ENCODE measurements around the gene CNTNAP1.
"Not testable (repeated sequence)": the region's sequence is repeated elsewhere in the genome, so short reads cannot be mapped to it uniquely, and the experiment has no call there.

The CNTNAP1 gene

GRCh38 chr17:42655528-42655927, 26.8 kb upstream of the CNTNAP1 start:
- Histone ChIP-seq H3K27me3 (peaks cover 0 to 8% (median 0%) of the 10 kb centered on the region in 11 experiments; a peak in 1 of 22 replicates), H3K9ac (no peak overlapping the region), H3K4me2 (peak overlapping the region in 9 of 11 experiments; percentile 6 to 56 (median 32); a peak in 14 of 22 replicates), H3K36me3 (no peaks in the 10 kb centered on the region), H3K27ac (no peak overlapping the region), H3K9me3 (replicated peaks in 1 of 11) (peaks cover 0 to 8% (median 0%) of the 10 kb centered on the region in 11 experiments; a peak in 3 of 22 replicates), H3K4me3 (no peak overlapping the region), H3K4me1 (peaks cover 10 to 28% (median 21%) of the 10 kb centered on the region in 10 experiments; a peak in 19 of 20 replicates), H4K20me1 (no peaks in the 10 kb centered on the region)
- no peak for TF ChIP-seq Cebpa-rat (IDR thresholded peaks at IDR 0.05)

- Histone ChIP-seq H3K27ac (no peak overlapping the region), H3K4me3 (no peak overlapping the region), H3K4me2 (peak overlapping the region in 5 of 11 experiments; percentile 87 to 100 (median 98); a peak in 3 of 22 replicates)
Measured at GRCh38 chr17:42657824-42658588, 24.3 kb upstream of the CNTNAP1 start.

DNA sequence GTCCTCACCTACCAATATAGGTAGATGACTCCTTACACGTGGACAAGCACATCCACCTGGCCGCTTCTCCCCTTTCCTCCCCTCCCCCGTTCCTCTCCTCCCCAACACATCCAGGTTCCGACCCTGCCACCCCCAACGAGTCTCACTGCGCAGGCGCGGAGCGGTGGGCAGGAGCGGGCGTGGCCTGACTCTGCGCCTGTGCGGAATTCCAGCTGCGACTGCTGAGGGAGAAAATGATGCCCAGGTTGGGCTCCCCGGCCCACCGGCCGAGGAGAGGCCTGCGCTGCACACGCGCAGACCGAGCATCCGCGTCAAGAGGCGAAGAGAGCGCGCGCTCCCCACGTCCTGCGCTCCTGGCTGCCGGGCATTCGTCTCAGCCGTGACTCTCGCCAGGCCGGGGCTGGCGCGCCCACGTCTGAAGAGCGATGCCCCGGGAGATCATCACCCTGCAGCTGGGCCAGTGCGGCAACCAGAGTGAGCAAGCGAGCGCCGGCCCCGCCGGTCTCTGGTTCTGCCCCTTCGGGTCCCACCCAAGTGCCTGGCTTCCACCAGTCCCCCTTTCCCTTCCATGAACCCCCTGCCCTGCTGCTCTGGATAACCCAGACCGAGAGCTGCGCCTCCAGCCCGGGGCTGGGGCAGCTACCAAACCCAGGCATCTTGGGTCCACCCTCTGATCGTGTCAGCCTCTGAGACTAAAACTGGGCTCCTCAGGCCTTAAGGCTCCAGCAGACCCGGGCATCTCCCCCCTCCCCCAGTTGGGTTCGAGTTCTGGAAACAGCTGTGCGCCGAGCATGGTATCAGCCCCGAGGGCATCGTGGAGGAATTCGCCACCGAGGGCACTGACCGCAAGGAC, 23.0 kb upstream of the CNTNAP1 start, which contains the start of gene TUBG2:
TUBG2 (plus strand) TSS at position 206 of the 853 bp plus-strand sequence; CDS start at position 426, 220 bp downstream.
- Histone ChIP-seq H3K27ac (peak within 1 kb of the TSS in 10 of 11 experiments; percentile 1 to 64 (median 48); a peak in 17 of 22 replicates), H3K9ac (peak within 1 kb of the TSS; percentile 66 to 81 (median 76)), H4K20me1 (no peaks in the 10 kb centered on the region), H3K36me3 (peaks cover 4 to 28% (median 14%) of the 10 kb centered on the region in 11 experiments; a peak in 12 of 22 replicates), H3K9me3 (replicated peaks in 1 of 11) (peaks cover 0 to 8% (median 0%) of the 10 kb centered on the region in 11 experiments; a peak in 3 of 22 replicates), H3K4me1 (peaks cover 13 to 28% (median 21%) of the 10 kb centered on the region in 10 experiments; a peak in 19 of 20 replicates), H3K4me2 (peak within 1 kb of the TSS; percentile 87 to 100 (median 98)), H3K4me3 (peak within 1 kb of the TSS; percentile 59 to 87 (median 70)), H3K27me3 (0 out of 22 replicates have a peak, but pooled peaks cover 0 to 1% (median 0%) of the 10 kb centered on the region in 11 experiments)
- no peak for TF ChIP-seq Cebpa-rat (IDR thresholded peaks at IDR 0.05)

More at GRCh38 chr17:42657824-42658588, 24.3 kb upstream of the CNTNAP1 start:
- TF ChIP-seq Cebpa-rat (IDR thresholded peaks at IDR 0.05): no peak
- Histone ChIP-seq H3K9ac (no peak overlapping the region), H3K36me3 (peaks cover 0 to 17% (median 6%) of the 10 kb centered on the region in 11 experiments; a peak in 10 of 22 replicates), H3K27me3 (peaks cover 0 to 8% (median 0%) of the 10 kb centered on the region in 11 experiments; a peak in 1 of 22 replicates), H4K20me1 (no peaks in the 10 kb centered on the region), H3K9me3 (replicated peaks in 1 of 11) (peaks cover 0 to 8% (median 0%) of the 10 kb centered on the region in 11 experiments; a peak in 3 of 22 replicates), H3K4me1 (peaks cover 13 to 28% (median 21%) of the 10 kb centered on the region in 10 experiments; a peak in 19 of 20 replicates)

DNA sequence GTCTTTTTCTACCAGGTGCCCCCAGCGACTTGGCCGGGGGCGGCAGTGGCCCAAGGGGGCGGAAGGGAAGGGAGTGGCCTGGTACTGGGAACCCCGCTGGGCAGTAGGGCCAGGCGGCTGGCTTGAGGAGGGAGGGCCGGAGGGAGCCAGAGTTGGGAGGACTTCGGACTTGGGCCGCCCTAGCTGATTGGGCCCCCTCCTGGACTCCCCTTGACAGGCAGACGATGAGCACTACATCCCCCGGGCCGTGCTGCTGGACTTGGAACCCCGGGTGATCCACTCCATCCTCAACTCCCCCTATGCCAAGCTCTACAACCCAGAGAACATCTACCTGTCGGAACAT, 22.4 kb upstream of the CNTNAP1 start:
- not testable (repeated sequence) for H3K27ac ChIP-seq
- H3K36me3 ChIP-seq: peaks cover 4 to 32% (median 14%) of the 10 kb centered on the region in 11 experiments; a peak in 12 of 22 replicates
- H3K4me3 ChIP-seq: peak overlapping the region in 8 of 10 experiments; percentile 64 to 87 (median 71); a peak in 10 of 20 replicates

DNA sequence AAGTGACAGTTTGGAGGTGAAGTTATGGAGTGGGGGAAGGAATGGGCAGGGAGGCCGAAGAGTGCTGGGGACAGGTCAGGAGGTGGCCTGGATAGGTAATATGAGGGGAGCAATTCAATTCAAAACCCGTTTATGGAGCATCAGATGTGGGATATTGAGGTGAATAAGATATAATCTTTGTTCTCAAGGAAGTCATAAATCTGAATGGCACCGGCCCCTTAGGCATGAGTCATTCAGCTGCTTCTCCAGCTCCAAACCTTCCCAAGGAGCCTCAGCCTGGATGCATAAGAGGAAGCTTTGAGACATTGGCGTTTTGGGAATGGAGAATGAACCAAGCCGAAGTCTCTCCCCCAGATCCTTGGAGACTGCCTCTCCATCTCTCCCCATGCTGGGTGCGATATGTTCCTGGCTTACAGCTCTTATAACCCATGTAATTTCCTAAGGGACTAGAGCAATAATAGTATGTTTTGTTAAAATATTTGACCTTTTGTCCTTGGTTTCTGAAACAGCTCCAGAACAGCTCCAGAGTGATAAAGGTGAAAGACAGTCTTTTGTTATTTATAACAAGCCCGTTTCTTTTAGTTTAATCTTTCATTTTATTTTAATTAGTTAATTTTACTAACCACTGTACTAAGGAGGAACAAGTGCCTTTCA, 21.5 kb upstream of the CNTNAP1 start:
- H3K4me2 ChIP-seq: peak overlapping the region in 5 of 11 experiments; percentile 17 to 68 (median 40); a peak in 7 of 22 replicates
- peaks cover 9 to 41% (median 18%) of the 10 kb centered on the region in 11 experiments; a peak in 19 of 22 replicates for H3K36me3 ChIP-seq
- no peak overlapping the region for H3K9ac ChIP-seq
- no peak overlapping the region for H3K27ac ChIP-seq
- no peak overlapping the region for H3K4me3 ChIP-seq
- H3K4me1 ChIP-seq: peaks cover 12 to 23% (median 16%) of the 10 kb centered on the region in 10 experiments; a peak in 19 of 20 replicates
- H3K9me3 ChIP-seq (replicated peaks in 1 of 11): peaks cover 0 to 8% (median 0%) of the 10 kb centered on the region in 11 experiments; a peak in 3 of 22 replicates
- no peaks in the 10 kb centered on the region for H3K27me3 ChIP-seq
- peaks cover 0 to 4% (median 0%) of the 10 kb centered on the region in 11 experiments; a peak in 1 of 22 replicates for H4K20me1 ChIP-seq
- TF ChIP-seq Cebpa-rat (IDR thresholded peaks at IDR 0.05): no peak

More for the DNA sequence above, 22.4 kb upstream of the CNTNAP1 start:
- H3K9ac ChIP-seq: peak overlapping the region in 3 of 11 experiments; percentile 76 to 79 (median 79); a peak in 5 of 22 replicates
- peak overlapping the region; percentile 87 to 100 (median 98); a peak in 18 of 22 replicates for H3K4me2 ChIP-seq
- H4K20me1 ChIP-seq; H3K27me3 ChIP-seq; H3K9me3 ChIP-seq (replicated peaks in 1 of 11): not testable (repeated sequence)
- H3K4me1 ChIP-seq: peaks cover 13 to 28% (median 21%) of the 10 kb centered on the region in 10 experiments; a peak in 19 of 20 replicates

GRCh38 chr17:42665581-42666001, 16.7 kb upstream of the CNTNAP1 start:
- H3K36me3 ChIP-seq: peaks cover 41 to 86% (median 51%) of the 10 kb centered on the region in 11 experiments
- peaks cover 15 to 20% (median 20%) of the 10 kb centered on the region in 11 experiments for H3K27me3 ChIP-seq
- H3K9me3 ChIP-seq (replicated peaks in 1 of 11): no peaks in the 10 kb centered on the region
- TF ChIP-seq Cebpa-rat (IDR thresholded peaks at IDR 0.05): no peak
- H3K4me3 ChIP-seq: no peak overlapping the region
- no peak overlapping the region for H3K9ac ChIP-seq
- peaks cover 8 to 45% (median 16%) of the 10 kb centered on the region in 11 experiments; a peak in 19 of 22 replicates for H4K20me1 ChIP-seq
- no peak overlapping the region for H3K4me2 ChIP-seq
- no peak overlapping the region for H3K27ac ChIP-seq
- H3K4me1 ChIP-seq: peaks cover 0 to 20% (median 5%) of the 10 kb centered on the region in 10 experiments; a peak in 11 of 20 replicates

GRCh38 chr17:42666126-42666525, 16.2 kb upstream of the CNTNAP1 start:
- peaks cover 0 to 22% (median 9%) of the 10 kb centered on the region in 10 experiments; a peak in 15 of 20 replicates for H3K4me1 ChIP-seq
- H3K27ac ChIP-seq; H3K9me3 ChIP-seq (replicated peaks in 1 of 11); H3K4me2 ChIP-seq; H3K9ac ChIP-seq; H3K4me3 ChIP-seq: not testable (repeated sequence)
- H3K36me3 ChIP-seq: peaks cover 45 to 89% (median 55%) of the 10 kb centered on the region in 11 experiments
- peaks cover 13 to 50% (median 21%) of the 10 kb centered on the region in 11 experiments; a peak in 19 of 22 replicates for H4K20me1 ChIP-seq
- H3K27me3 ChIP-seq: peaks cover 20 to 26% (median 25%) of the 10 kb centered on the region in 11 experiments

Measured in BLaER1 treated with 17β-estradiol and CSF1 and Interleukin-3, amounts not matched to agents 10 nM and 100 nM (cell line).